ENCODE data around the gene CHDH.

DNA sequence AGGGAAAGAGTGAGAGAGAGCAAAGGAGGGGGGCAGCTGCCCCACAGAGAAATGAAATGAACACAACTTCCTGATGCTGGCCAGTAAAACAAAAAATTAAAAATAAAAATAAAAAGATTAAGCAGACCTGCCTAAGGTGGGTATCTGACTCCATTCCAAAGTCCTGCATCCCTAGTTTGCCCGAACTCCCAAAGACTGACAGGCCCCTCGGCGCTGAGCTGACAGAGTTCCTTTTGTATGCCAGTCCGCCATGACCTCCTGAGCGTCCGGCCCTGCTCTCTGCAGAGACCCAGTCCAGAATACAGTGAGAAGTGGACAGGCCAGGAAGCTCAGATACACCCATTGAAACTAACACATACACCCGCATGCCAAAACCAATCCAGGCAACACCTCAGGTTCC lies 54.9 kb downstream of the CHDH start:
- TF ChIP-seq, protein P1, sequence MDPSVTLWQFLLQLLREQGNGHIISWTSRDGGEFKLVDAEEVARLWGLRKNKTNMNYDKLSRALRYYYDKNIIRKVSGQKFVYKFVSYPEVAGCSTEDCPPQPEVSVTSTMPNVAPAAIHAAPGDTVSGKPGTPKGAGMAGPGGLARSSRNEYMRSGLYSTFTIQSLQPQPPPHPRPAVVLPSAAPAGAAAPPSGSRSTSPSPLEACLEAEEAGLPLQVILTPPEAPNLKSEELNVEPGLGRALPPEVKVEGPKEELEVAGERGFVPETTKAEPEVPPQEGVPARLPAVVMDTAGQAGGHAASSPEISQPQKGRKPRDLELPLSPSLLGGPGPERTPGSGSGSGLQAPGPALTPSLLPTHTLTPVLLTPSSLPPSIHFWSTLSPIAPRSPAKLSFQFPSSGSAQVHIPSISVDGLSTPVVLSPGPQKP (IDR thresholded peaks at IDR 0.05; ENCODE audit: low read depth, low read length) = no peak
- TF ChIP-seq, protein P2, sequence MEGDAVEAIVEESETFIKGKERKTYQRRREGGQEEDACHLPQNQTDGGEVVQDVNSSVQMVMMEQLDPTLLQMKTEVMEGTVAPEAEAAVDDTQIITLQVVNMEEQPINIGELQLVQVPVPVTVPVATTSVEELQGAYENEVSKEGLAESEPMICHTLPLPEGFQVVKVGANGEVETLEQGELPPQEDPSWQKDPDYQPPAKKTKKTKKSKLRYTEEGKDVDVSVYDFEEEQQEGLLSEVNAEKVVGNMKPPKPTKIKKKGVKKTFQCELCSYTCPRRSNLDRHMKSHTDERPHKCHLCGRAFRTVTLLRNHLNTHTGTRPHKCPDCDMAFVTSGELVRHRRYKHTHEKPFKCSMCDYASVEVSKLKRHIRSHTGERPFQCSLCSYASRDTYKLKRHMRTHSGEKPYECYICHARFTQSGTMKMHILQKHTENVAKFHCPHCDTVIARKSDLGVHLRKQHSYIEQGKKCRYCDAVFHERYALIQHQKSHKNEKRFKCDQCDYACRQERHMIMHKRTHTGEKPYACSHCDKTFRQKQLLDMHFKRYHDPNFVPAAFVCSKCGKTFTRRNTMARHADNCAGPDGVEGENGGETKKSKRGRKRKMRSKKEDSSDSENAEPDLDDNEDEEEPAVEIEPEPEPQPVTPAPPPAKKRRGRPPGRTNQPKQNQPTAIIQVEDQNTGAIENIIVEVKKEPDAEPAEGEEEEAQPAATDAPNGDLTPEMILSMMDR (IDR thresholded peaks at IDR 0.05) = no peak

All from A549 (cell line).